Fibroblast of mammary gland (primary cell): ENCODE results near the gene SETD6.

Source experiments
- DNase-seq: peaks from one replicate; pipeline ENCODE4 v3.0.0-alpha.2; 2010; ENCODE audit warnings: low read depth
- H3K4me3 ChIP-seq: 2 replicates; pipeline ENCODE4 v1.5.1; 2011; ENCODE audit warnings: low read depth, mild to moderate bottlenecking, low read length, moderate library complexity; ENCODE audit not compliant: control insufficient read depth
- CTCF ChIP-seq: conservative IDR thresholded peaks from 2 replicates; pipeline ENCODE4 v1.5.1; 2011; ENCODE audit warnings: low read depth, low read length, inconsistent platforms; ENCODE audit not compliant: control insufficient read depth, insufficient read depth

Gene SETD6

DNA sequence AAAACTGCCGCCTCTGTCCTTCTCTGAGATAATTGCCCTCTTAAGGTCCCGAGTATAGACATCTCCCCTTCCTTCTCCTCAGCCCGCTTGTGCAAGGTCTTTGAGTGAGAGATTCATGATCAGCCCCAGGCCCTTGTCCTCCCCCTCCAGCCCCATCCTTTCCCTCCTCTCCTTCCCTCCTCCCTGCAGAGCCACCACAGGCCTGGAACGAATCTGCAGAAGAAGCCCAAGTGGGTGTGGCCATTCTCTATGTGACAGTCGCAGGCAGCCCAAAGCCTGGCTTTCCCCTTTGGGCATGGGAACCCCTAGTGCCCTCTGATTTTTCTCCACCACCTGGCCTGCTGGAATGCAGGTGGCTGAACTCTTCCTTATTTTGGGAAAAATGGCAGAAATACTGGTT is 22.6 kb upstream of the SETD6 start:
- no peak for DNase-seq
- no peak for TF ChIP-seq CTCF
- no peak overlapping the region for H3K4me3 ChIP-seq

DNA sequence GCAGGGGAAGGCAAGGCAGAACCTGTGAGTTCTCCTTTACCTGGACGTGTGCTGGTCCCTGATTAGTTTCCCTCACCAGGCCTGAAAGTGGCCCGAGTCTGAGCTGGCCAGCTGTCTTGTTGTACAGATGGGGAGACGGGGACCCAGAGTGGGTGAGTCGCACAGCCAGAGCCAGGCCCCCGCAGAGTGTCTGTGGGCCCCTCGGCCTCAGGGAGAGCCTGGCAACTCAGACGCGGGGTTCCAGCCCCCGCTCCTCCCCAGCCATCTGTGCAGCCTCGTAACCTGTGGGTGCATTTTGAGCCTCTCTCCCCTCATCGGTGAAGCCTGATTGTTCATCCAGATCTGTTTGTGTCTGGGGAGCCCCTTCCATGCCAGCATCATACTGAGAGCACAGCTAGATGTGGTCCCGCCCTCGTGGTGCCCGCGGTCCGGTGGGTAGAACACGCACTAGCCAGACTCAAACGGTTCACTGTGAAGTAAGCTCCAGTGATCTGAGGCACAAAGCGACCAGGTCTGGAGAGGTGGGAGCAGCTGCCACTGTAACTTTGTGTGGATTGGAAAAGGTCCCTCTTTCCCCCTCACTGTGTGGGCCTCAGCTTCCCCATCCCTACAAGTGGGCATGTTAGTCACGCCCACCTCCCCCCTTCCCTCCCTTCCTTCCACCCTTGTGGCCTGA is 21.4 kb upstream of the SETD6 start:
- H3K4me3 ChIP-seq: no peak overlapping the region
- TF ChIP-seq CTCF: no peak
- no peak for DNase-seq

DNA sequence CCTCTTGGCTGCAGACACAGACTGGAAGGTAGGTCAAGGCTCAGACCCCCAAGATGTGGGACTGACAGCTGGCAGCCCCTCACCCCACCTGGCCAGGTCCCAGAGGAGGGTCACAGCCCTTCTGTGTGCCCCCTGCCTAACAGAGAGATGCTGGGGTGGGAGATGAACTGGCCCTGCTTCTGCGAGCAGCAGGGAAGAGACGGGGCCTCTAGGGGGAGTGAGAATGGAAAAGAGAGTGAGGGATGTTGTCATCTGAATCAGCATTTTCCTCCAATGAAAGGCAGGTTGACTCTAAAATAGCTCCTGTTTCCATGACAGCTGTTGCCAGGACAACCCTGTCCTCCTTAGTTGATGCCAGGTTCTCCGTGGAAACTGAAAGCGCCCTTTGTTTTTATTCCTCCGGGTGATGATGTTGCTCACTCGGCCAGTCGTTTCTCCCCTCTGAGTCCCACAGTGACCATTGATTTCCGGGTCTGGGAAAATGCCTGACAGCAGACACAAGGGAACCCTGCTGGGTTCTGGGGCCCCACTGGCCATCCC is 20.3 kb upstream of the SETD6 start:
- TF ChIP-seq CTCF: peak; percentile 71
- DNase-seq: peak; percentile 96
- no peak overlapping the region for H3K4me3 ChIP-seq

GRCh38 chr16:58495521-58496331 is 19.6 kb upstream of the SETD6 start:
- no peak for DNase-seq
- no peak overlapping the region for H3K4me3 ChIP-seq
- no peak for TF ChIP-seq CTCF

GRCh38 chr16:58497468-58497867 is 17.8 kb upstream of the SETD6 start:
- H3K4me3 ChIP-seq: no peak overlapping the region
- DNase-seq: no peak
- no peak for TF ChIP-seq CTCF

DNA sequence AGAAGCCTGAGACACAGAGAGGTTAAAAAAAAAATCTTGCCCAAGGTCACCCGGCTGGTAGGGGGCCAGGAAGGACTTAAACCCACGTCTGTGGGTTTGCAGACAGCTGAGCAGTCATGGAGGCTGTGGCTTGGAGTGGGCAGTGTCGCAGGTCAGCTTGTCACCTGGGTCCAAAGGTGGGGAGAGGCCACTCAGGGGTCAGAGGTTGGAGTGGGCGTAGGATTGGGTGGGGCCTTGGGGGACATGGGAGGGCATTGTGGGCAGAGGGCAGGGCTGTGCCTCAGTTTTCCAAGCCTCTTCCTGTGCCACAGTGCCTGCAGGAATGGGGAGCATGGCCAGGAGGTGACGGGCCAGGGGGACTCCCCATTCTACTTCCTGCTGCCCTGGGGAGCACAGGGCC is 17.4 kb upstream of the SETD6 start:
- no peak for DNase-seq
- no peak overlapping the region for H3K4me3 ChIP-seq
- no peak for TF ChIP-seq CTCF
